IMR-90 (cell line): ENCODE measurements around the gene ETV3L. TPM values are rescaled to one million over a fixed set of nuclear protein-coding genes. Genes with fewer than 3 reads are reported as not detected.

Source experiments
- FOS ChIP-seq: fragments of 150-350 bp; IDR thresholded peaks from 2 replicates; pipeline ENCODE4 v1.6.1; 2016; ENCODE audit warnings: low read depth, low read length
- MXI1 ChIP-seq: IDR thresholded peaks from 2 replicates; pipeline ENCODE4 v1.6.1; 2012; ENCODE audit warnings: low read depth, mild to moderate bottlenecking, low read length, moderate library complexity, borderline replicate concordance
- SMC3 ChIP-seq: fragments of 150-350 bp; IDR thresholded peaks from 2 replicates; pipeline ENCODE4 v1.6.1; 2016; ENCODE audit warnings: low read depth, mild to moderate bottlenecking, antibody characterized with exemption, low read length, moderate library complexity
- polyA plus RNA-seq, 3 experiments: library from polyadenylated mRNA; depleted of rRNA; stranded (reverse); fragments of >200 nt; gene quantifications; 2 replicates each; pipeline ENCODE4 v1.2.3, GENCODE V29; 2012; ENCODE audit warnings: low replicate concordance in 1 of 3
- total RNA-seq: library from RNA; depleted of rRNA; stranded (reverse); fragments of >200 nt; gene quantifications from 2 replicates; pipeline ENCODE4 v1.2.3, GENCODE V29; 2012

The ETV3L gene
- total and polyA plus RNA-seq, 2 of the 4 experiments (the other 2 are of a cell fraction) = not detected

- TF ChIP-seq MXI1 (peak; percentile 48; the same call in 1 of the 2 replicates), FOS (peak; percentile 60), SMC3 (0 out of 2 replicates have a peak, but pooled peaks have one; percentile 1)
Measured at GRCh38 chr1:157138220-157139051, 38.8 kb upstream of the ETV3L start, which contains the start of gene ETV3 (continued).
